HL-60 (cell line): ENCODE measurements around the gene UNKL.

Experiments used
- CTCF ChIP-seq: IDR thresholded peaks from one replicate; pipeline ENCODE4 v1.5.1; 2011; ENCODE audit warnings: low read length, control low read depth, inconsistent platforms; ENCODE audit not compliant: insufficient read depth
- GABPA ChIP-seq: IDR thresholded peaks from 2 replicates; pipeline ENCODE4 v1.6.1; 2012; ENCODE audit warnings: low read depth
- POLR2AphosphoS5 ChIP-seq: IDR thresholded peaks from 2 replicates; pipeline ENCODE4 v1.6.1; 2012; ENCODE audit warnings: low read depth
- REST ChIP-seq: IDR thresholded peaks from 2 replicates; pipeline ENCODE4 v1.6.1; 2012; ENCODE audit warnings: low read depth; ENCODE audit not compliant: insufficient replicate concordance

GRCh38 chr16:1416521-1416941 is 2.0 kb upstream of the UNKL start:
- TF ChIP-seq CTCF (no peak), REST (peak; percentile 30), GABPA (no peak), POLR2AphosphoS5 (no peak)
